Endothelial cell of umbilical vein (primary cell): ENCODE results near the gene C9. TPM values are rescaled to one million over a fixed set of nuclear protein-coding genes. Genes with fewer than 3 reads are reported as not detected.

Source experiments
- BruUV-seq: library from RNA; stranded (reverse); fragments of 400-500 nt; replicated peaks from 2 replicates; lab custom pipeline; 2021; lab: Mats Ljungman, UMichigan
- CTCF ChIA-PET: fragments of 300-600, 350-600 bp; sonication (Branson Sonifier 250); formaldehyde crosslinking; loops from one replicate; lab custom pipeline; 2021; ENCODE audit warnings: antibody characterized with exemption, inconsistent platforms; lab: Charles Lee
- POLR2A ChIA-PET: fragments of 300-600, 350-600 bp; sonication (Branson Sonifier 250); formaldehyde crosslinking; loops from one replicate; lab custom pipeline; 2021; ENCODE audit warnings: antibody characterized with exemption, inconsistent platforms; lab: Charles Lee
- DNase-seq: peaks from one replicate; pipeline ENCODE4 v3.0.0-alpha.2; 2011; ENCODE audit warnings: low read depth, low spot score
- FAIRE-seq: peaks from 2 replicates; lab custom pipeline; 2011; peaks lifted over from hg19 to GRCh38; lab: Jason Lieb, UNC
- H2AFZ ChIP-seq: 2 replicates; pipeline ENCODE4 v1.6.0; 2012; ENCODE audit warnings: low read depth, low read length, control low read depth, inconsistent platforms
- H3K27ac ChIP-seq: 2 replicates; pipeline ENCODE4 v1.5.1; 2011; ENCODE audit warnings: low read depth, mild to moderate bottlenecking, control low read depth, low read length, moderate library complexity; ENCODE audit not compliant: insufficient read depth
- H3K27me3 ChIP-seq, 2 experiments: 2 replicates each; pipeline versions ENCODE4 v1.6.0 to v1.6.1; 2011; ENCODE audit warnings: low read length in 2 of 2, mixed read lengths in 1 of 2; ENCODE audit not compliant: control insufficient read depth in 2 of 2, insufficient read depth in 2 of 2
- H3K36me3 ChIP-seq, 2 experiments: 2 replicates in 1 of 2; 3 replicates in 1 of 2; pipeline ENCODE4 v1.5.1; 2011; ENCODE audit warnings: low read length in 2 of 2, mild to moderate bottlenecking in 1 of 2, moderate library complexity in 1 of 2; ENCODE audit not compliant: control insufficient read depth in 2 of 2, insufficient read depth in 2 of 2; ENCODE audit errors: extremely low read depth in 1 of 2
- H3K4me1 ChIP-seq: 3 replicates; pipeline ENCODE4 v1.5.1; 2011; ENCODE audit warnings: mild to moderate bottlenecking, low read length; ENCODE audit not compliant: control insufficient read depth, insufficient read depth; ENCODE audit errors: extremely low read depth
- H3K4me2 ChIP-seq: 2 replicates; pipeline ENCODE4 v1.6.1; 2011; ENCODE audit warnings: low read length, control low read depth, mixed read lengths; ENCODE audit not compliant: insufficient read depth
- H3K4me3 ChIP-seq, 3 experiments: fragments of 200-600 bp in 1 of 3; sonication (generic), shearing (Covaris generic) in 1 of 3; replicated peaks in 1 of 3; 2 replicates each; pipeline ENCODE4 v1.5.1; 2011 to 2016; ENCODE audit warnings: control low read depth in 3 of 3, low read length in 3 of 3, mild to moderate bottlenecking in 2 of 3, inconsistent platforms in 1 of 3, low read depth in 1 of 3, moderate library complexity in 1 of 3; ENCODE audit not compliant: insufficient read depth in 1 of 3
- H3K79me2 ChIP-seq: 2 replicates; pipeline ENCODE4 v1.6.0; 2012; ENCODE audit warnings: low read length, inconsistent platforms; ENCODE audit not compliant: control insufficient read depth, insufficient read depth
- H3K9ac ChIP-seq: replicated peaks from 2 replicates; pipeline ENCODE3; 2011; ENCODE audit warnings: low read length, control low read depth; ENCODE audit not compliant: insufficient read depth; ENCODE audit errors: extremely low read depth
- H3K9me1 ChIP-seq: replicated peaks from 3 replicates; pipeline ENCODE4 v1.6.0; 2011; ENCODE audit warnings: mild to moderate bottlenecking, low read length; ENCODE audit not compliant: control insufficient read depth, insufficient read depth; ENCODE audit errors: extremely low read depth
- H3K9me3 ChIP-seq: replicated peaks from 2 replicates; pipeline ENCODE4 v1.5.1; 2012; ENCODE audit warnings: low read length, inconsistent platforms; ENCODE audit not compliant: control insufficient read depth, insufficient read depth
- H4K20me1 ChIP-seq: replicated peaks from 2 replicates; pipeline ENCODE3; 2011; ENCODE audit warnings: mild to moderate bottlenecking, low read length; ENCODE audit not compliant: control insufficient read depth, insufficient read depth; ENCODE audit errors: extremely low read depth
- EZH2 ChIP-seq: IDR thresholded peaks from 2 replicates; pipeline ENCODE4 v1.6.1; 2012; ENCODE audit warnings: borderline replicate concordance, low read depth, mild to moderate bottlenecking, moderate library complexity, low read length, inconsistent platforms; ENCODE audit not compliant: severe bottlenecking
- FOS ChIP-seq: IDR thresholded peaks from 2 replicates; pipeline ENCODE4 v1.6.1; 2011; ENCODE audit warnings: mild to moderate bottlenecking, low read length, moderate library complexity, borderline replicate concordance; ENCODE audit not compliant: insufficient read depth
- GATA2 ChIP-seq: IDR thresholded peaks from 2 replicates; pipeline ENCODE4 v1.7.0; 2011; ENCODE audit warnings: low read depth, mild to moderate bottlenecking, moderate library complexity, mixed read lengths, low read length; ENCODE audit not compliant: insufficient read length, insufficient read depth
- JUN ChIP-seq: IDR thresholded peaks from 2 replicates; pipeline ENCODE4 v1.6.1; 2011; ENCODE audit warnings: borderline replicate concordance, low read depth; ENCODE audit not compliant: insufficient read length, insufficient read depth
- MYC ChIP-seq: IDR thresholded peaks from one replicate; pipeline ENCODE4 v1.6.1; 2011; ENCODE audit warnings: mild to moderate bottlenecking, low read depth, low read length
- POLR2A ChIP-seq: IDR thresholded peaks from 2 replicates; pipeline ENCODE4 v1.6.1; 2012; ENCODE audit warnings: low read depth, mild to moderate bottlenecking, control low read depth, low read length
- POLR2AphosphoS5 ChIP-seq: IDR thresholded peaks from 2 replicates; pipeline ENCODE4 v1.6.1; 2012; ENCODE audit warnings: low read depth, mild to moderate bottlenecking, control low read depth, low read length, moderate library complexity; ENCODE audit not compliant: insufficient read depth
- dilution Hi-C: fragments of 300-500 bp; cut with MboI; formaldehyde crosslinking; loops from one replicate; pipeline ENCODE4 v1.15.0; 2019; ENCODE audit warnings: low sequenced_read_pairs; ENCODE audit not compliant: extremely low pct_ligation_motif_present
- intact Hi-C: fragments of 100-400 bp; cut with micrococcal nuclease; formaldehyde crosslinking; loops from one replicate; pipeline ENCODE4 v1.10.0; 2022
- polyA plus RNA-seq, 4 experiments: library from polyadenylated mRNA; depleted of rRNA in 3 of 4; stranded (reverse) in 3 of 4; unstranded in 1 of 4; fragments of >200 nt; gene quantifications; 2 replicates each; pipeline versions ENCODE4 v1.2.1 to v1.2.3, GENCODE V29; 2011 to 2012; ENCODE audit warnings: missing spikeins in 1 of 4
- total RNA-seq: library from RNA; stranded (reverse); gene quantifications from 2 replicates; pipeline ENCODE4 v1.2.3, GENCODE V29; 2021
- TF ChIP-seq, protein P1 (sequence below): IDR thresholded peaks from 2 replicates; pipeline ENCODE4 v1.6.1; 2011; ENCODE audit not compliant: insufficient read depth, insufficient read length
- TF ChIP-seq, protein P2 (sequence below), 2 donors: IDR thresholded peaks; 1 replicate in 1 of 2; 2 replicates in 1 of 2; pipeline ENCODE4 v1.5.1; 2011; ENCODE audit warnings: low read length in 2 of 2, mild to moderate bottlenecking in 2 of 2, moderate library complexity in 2 of 2, control low read depth in 1 of 2, inconsistent platforms in 1 of 2, low read depth in 1 of 2; ENCODE audit not compliant: insufficient read depth in 1 of 2; ENCODE audit errors: extremely low read depth in 1 of 2

Gene C9
- total and polyA plus RNA-seq, 2 donors (not counting 3 experiments of a cell fraction or from before 2014, with no cell fraction given): 0.33 TPM; not detected in 1

DNA sequence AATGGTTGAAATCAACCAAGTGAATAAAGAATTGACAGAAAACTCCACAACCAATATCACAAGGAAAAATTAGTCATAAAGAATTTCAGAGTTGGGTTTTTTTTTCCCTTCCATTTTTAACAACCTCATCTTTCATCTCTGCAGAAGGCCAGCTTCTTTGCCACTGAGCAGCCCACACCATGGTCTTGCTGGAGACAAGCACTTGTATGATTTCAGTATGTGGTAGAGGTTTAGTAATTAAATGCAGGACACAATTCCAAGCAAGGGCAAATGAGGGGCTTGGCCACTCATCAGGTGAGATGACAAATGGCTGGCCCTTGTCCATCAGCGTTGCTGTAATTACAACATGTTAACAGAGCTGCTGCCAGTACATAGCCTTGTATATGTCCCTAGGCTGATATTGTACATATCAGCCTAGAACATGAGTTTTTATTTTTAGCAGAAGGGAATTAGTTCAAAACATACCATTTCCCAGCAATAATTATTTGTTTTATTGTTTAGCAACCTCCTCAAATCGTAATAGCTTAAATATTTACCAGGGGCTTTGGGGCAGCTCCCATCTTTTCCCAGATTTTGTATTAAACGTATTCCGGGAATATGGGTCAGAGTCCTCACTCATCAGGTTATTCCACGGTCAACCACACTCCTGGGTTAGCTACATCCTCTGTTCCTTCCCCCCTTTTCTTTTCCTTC, 5.0 kb upstream of the C9 start:
- Histone ChIP-seq H2AFZ (no peak overlapping the region), H3K9ac (no peak overlapping the region), H3K79me2 (no peaks in the 10 kb centered on the region), H3K9me3 (no peaks in the 10 kb centered on the region), H3K36me3 (peaks cover 25 to 30% of the 10 kb centered on the region in 2 experiments), H3K4me3 (no peak overlapping the region), H4K20me1 (no peaks in the 10 kb centered on the region), H3K9me1 (no peaks in the 10 kb centered on the region), H3K4me1 (no peaks in the 10 kb centered on the region), H3K27me3 (no peaks in the 10 kb centered on the region), H3K4me2 (no peak overlapping the region), H3K27ac (no peak overlapping the region)
- ChIA-PET CTCF (interaction anchor here (0.8 to 3.2 kb wide), 7 partner anchors 11 to 178 kb away, joined by 3 to 25 read pairs (median 3); no protein-coding TSS in a partner anchor), POLR2A (no interaction called here)
- intact Hi-C loops: loop anchor here (10.0 kb wide), 1 partner anchor 374 kb away; no protein-coding TSS in a partner anchor
- FAIRE-seq (no peak), DNase-seq (no peak)
- TF ChIP-seq, protein P1, sequence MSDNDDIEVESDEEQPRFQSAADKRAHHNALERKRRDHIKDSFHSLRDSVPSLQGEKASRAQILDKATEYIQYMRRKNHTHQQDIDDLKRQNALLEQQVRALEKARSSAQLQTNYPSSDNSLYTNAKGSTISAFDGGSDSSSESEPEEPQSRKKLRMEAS: no peak
- no peak for TF ChIP-seq MYC
- TF ChIP-seq FOS: no peak
- TF ChIP-seq EZH2: no peak
- no peak for TF ChIP-seq JUN
- TF ChIP-seq GATA2: no peak
- TF ChIP-seq, protein P2, sequence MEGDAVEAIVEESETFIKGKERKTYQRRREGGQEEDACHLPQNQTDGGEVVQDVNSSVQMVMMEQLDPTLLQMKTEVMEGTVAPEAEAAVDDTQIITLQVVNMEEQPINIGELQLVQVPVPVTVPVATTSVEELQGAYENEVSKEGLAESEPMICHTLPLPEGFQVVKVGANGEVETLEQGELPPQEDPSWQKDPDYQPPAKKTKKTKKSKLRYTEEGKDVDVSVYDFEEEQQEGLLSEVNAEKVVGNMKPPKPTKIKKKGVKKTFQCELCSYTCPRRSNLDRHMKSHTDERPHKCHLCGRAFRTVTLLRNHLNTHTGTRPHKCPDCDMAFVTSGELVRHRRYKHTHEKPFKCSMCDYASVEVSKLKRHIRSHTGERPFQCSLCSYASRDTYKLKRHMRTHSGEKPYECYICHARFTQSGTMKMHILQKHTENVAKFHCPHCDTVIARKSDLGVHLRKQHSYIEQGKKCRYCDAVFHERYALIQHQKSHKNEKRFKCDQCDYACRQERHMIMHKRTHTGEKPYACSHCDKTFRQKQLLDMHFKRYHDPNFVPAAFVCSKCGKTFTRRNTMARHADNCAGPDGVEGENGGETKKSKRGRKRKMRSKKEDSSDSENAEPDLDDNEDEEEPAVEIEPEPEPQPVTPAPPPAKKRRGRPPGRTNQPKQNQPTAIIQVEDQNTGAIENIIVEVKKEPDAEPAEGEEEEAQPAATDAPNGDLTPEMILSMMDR (IDR thresholded peaks at IDR 0.05; ENCODE audit: extremely low read depth in 1 of 2, insufficient read depth in 1 of 2, low read depth in 1 of 2, low read length in 2 of 2): no peak
- TF ChIP-seq POLR2AphosphoS5: no peak
- TF ChIP-seq POLR2A: no peak
- dilution Hi-C loops: no loop called here
- no TSS peak for BruUV-seq
